Loucy (cell line): ENCODE data around the gene ALG1.

Source experiments
- H2AFZ ChIP-seq: fragments of 200-600 bp; sonication (generic); 2 replicates; pipeline ENCODE4 v1.6.0; 2016; ENCODE audit warnings: antibody characterized with exemption, mild to moderate bottlenecking, low read length, moderate library complexity
- H3F3A ChIP-seq: fragments of 200-600 bp; 2 replicates; pipeline ENCODE4 v1.6.0; 2016; ENCODE audit warnings: antibody characterized with exemption, low read depth, mild to moderate bottlenecking
- H3K27me3 ChIP-seq: fragments of 200-600 bp; sonication (generic); 2 replicates; pipeline ENCODE4 v1.6.1; 2014; ENCODE audit warnings: low read length, mild to moderate bottlenecking; ENCODE audit not compliant: insufficient read depth, poor library complexity, severe bottlenecking
- H3K36me3 ChIP-seq: fragments of 200-600 bp; sonication (generic); 2 replicates; pipeline ENCODE4 v1.6.1; 2016; ENCODE audit warnings: low read length; ENCODE audit not compliant: insufficient read depth
- H3K4me1 ChIP-seq: fragments of 200-600 bp; sonication (generic); 2 replicates; pipeline ENCODE4 v1.5.1; 2014; ENCODE audit warnings: low read length, mild to moderate bottlenecking; ENCODE audit not compliant: insufficient read depth, poor library complexity, severe bottlenecking
- H3K4me2 ChIP-seq: fragments of 200-600 bp; sonication (generic); 2 replicates; pipeline ENCODE4 v1.6.0; 2014; ENCODE audit warnings: antibody characterized with exemption, low read length, low read depth, mild to moderate bottlenecking; ENCODE audit not compliant: poor library complexity, severe bottlenecking
- H3K4me3 ChIP-seq: fragments of 200-600 bp; sonication (generic); 2 replicates; pipeline ENCODE4 v1.5.1; 2014; ENCODE audit warnings: low read length, mild to moderate bottlenecking, mixed read lengths; ENCODE audit not compliant: poor library complexity, severe bottlenecking
- H3K79me2 ChIP-seq: fragments of 200-600 bp; sonication (generic); 2 replicates; pipeline ENCODE4 v1.6.1; 2014; ENCODE audit warnings: low read length; ENCODE audit not compliant: insufficient read depth
- H3K9ac ChIP-seq: fragments of 200-600 bp; sonication (generic); 2 replicates; pipeline ENCODE4 v1.6.0; 2014; ENCODE audit warnings: mild to moderate bottlenecking, low read depth, low read length, moderate library complexity; ENCODE audit not compliant: poor library complexity, severe bottlenecking
- H3K9me2 ChIP-seq: fragments of 200-600 bp; sonication (generic); replicated peaks from 2 replicates; pipeline ENCODE4 v1.6.1; 2016; ENCODE audit warnings: low read depth, low read length, mixed read lengths
- H3K9me3 ChIP-seq: fragments of 200-600 bp; sonication (generic); 2 replicates; pipeline ENCODE4 v1.6.1; 2014; ENCODE audit warnings: mild to moderate bottlenecking, antibody characterized with exemption, low read length, low read depth; ENCODE audit not compliant: insufficient read depth
- H4K20me1 ChIP-seq: fragments of 200-600 bp; sonication (generic); 2 replicates; pipeline ENCODE4 v1.6.0; 2014; ENCODE audit warnings: antibody characterized with exemption, low read length, mild to moderate bottlenecking; ENCODE audit not compliant: insufficient read depth, poor library complexity, severe bottlenecking
- EZH2phosphoT487 ChIP-seq: fragments of 200-600 bp; IDR thresholded peaks from 2 replicates; pipeline ENCODE4 v1.6.1; 2018; ENCODE audit warnings: antibody characterized with exemption, mild to moderate bottlenecking, moderate library complexity, borderline replicate concordance
- TF ChIP-seq, protein P1 (sequence below): fragments of 200-600 bp; sonication (generic); conservative IDR thresholded peaks from 2 replicates; pipeline ENCODE4 v1.5.1; 2014; ENCODE audit warnings: mild to moderate bottlenecking, antibody characterized with exemption, low read length

Gene ALG1

DNA sequence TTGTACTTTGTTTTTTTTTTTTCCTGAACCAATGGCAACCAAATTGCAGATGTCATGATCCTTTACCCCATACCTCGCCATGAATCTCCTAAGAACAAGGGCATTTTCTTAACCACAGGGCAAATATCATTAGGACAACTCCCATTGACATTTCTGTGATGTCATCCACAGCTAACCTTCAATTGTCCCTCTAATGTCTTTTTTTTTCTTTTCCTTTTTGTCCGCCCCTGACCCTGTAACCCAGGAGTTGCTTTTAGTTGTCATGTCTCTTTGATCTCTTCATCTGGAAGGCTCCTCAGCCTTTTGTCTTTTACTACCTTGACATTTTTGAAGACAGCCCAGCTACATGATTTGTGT lies 37.5 kb upstream of the ALG1 start:
- H3K36me3 ChIP-seq, result no peaks in the 10 kb centered on the region
- H3K4me1 ChIP-seq, result no peaks in the 10 kb centered on the region
- peak overlapping the region; percentile 78 for H3K4me3 ChIP-seq

DNA sequence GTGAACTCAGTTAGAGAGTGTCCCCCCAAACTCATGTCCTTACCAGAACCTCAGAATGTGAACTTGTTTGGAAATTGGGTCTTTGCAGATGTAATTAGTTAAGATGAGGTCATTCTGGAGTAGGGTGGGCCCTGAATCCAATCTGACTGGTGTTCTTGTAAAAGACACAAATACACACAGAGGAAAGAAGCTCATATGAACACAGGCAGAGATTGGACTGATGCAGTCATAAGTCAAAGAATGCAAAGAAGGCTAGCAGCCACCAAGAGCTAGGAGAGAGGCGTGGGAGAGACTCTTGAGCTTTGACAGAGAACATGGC lies 35.8 kb upstream of the ALG1 start:
- Histone ChIP-seq H2AFZ (no peak overlapping the region), H3K9ac (no peak overlapping the region), H3K36me3 (no peaks in the 10 kb centered on the region)

More for the DNA sequence above, 37.5 kb upstream of the ALG1 start:
- Histone ChIP-seq H3K9me2 (no peaks in the 10 kb centered on the region), H3K9me3 (no peaks in the 10 kb centered on the region), H2AFZ (peak overlapping the region; percentile 96), H3F3A (no peaks in the 10 kb centered on the region), H3K9ac (peak overlapping the region; percentile 46), H3K27me3 (no peaks in the 10 kb centered on the region), H3K4me2 (peak overlapping the region; percentile 87), H3K79me2 (no peaks in the 10 kb centered on the region), H4K20me1 (no peaks in the 10 kb centered on the region)
- TF ChIP-seq, protein P1, sequence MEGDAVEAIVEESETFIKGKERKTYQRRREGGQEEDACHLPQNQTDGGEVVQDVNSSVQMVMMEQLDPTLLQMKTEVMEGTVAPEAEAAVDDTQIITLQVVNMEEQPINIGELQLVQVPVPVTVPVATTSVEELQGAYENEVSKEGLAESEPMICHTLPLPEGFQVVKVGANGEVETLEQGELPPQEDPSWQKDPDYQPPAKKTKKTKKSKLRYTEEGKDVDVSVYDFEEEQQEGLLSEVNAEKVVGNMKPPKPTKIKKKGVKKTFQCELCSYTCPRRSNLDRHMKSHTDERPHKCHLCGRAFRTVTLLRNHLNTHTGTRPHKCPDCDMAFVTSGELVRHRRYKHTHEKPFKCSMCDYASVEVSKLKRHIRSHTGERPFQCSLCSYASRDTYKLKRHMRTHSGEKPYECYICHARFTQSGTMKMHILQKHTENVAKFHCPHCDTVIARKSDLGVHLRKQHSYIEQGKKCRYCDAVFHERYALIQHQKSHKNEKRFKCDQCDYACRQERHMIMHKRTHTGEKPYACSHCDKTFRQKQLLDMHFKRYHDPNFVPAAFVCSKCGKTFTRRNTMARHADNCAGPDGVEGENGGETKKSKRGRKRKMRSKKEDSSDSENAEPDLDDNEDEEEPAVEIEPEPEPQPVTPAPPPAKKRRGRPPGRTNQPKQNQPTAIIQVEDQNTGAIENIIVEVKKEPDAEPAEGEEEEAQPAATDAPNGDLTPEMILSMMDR, result no peak
- TF ChIP-seq EZH2phosphoT487, result no peak

DNA sequence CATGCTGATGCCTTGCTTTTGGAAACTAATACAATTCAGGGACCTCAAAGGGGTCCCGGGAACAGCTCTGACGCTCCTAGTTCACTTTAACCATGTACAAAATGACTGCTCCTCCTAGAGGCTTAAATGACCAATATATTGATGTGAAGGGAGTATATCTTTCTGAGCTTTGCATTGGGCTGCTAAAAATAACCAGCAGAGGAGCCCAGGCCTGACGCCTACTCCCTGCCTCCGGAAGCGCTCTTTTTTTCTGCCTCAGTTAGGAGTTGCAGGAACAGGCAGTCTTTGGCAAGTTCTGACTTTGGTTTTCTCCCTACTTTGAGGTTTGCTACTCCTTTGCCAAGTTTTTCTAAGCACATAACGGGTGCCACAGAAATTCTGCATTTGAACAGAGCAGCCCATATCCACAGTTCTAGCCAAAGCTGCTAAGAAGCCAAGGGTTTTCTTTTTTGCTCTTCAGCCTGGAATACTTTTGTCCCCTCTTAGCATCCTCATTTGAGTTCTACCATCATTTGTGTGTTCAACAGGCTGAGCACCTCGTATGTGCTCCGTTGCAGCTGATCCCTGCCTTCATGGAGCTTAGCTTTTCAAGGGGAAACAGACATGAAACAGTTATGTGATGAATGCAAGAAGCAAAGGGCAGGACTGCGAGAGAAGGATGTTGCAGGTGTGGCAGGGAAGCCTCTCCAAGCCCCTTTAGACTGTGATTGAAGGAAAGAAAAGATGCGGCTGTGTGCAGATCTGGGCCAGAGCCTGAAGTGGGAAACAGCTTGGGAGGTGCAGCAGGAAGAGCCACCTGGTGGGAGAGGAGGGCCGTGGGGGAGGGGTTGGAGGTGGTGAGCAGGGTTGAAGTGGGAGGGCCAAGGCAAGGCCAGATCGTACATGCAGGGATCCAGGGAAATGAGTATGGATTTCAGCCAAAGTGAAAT lies 35.2 kb upstream of the ALG1 start:
- Histone ChIP-seq H3K4me2 (no peak overlapping the region), H3K9ac (no peak overlapping the region), H3K9me2 (no peaks in the 10 kb centered on the region), H3K27me3 (no peaks in the 10 kb centered on the region), H2AFZ (no peak overlapping the region), H3K4me1 (no peaks in the 10 kb centered on the region), H3K4me3 (no peak overlapping the region), H3F3A (no peaks in the 10 kb centered on the region), H3K9me3 (no peaks in the 10 kb centered on the region), H3K79me2 (no peaks in the 10 kb centered on the region), H3K36me3 (no peaks in the 10 kb centered on the region), H4K20me1 (no peaks in the 10 kb centered on the region)
- TF ChIP-seq EZH2phosphoT487, result no peak
- TF ChIP-seq, protein P1, result no peak

More for the DNA sequence above, 35.8 kb upstream of the ALG1 start:
- Histone ChIP-seq H3K9me3 (no peaks in the 10 kb centered on the region), H3K4me3 (no peak overlapping the region), H3K27me3 (no peaks in the 10 kb centered on the region), H3K4me2 (no peak overlapping the region), H3K4me1 (no peaks in the 10 kb centered on the region), H3K9me2 (no peaks in the 10 kb centered on the region), H4K20me1 (no peaks in the 10 kb centered on the region), H3F3A (no peaks in the 10 kb centered on the region), H3K79me2 (no peaks in the 10 kb centered on the region)
- TF ChIP-seq EZH2phosphoT487, result no peak
- TF ChIP-seq, protein P1, result no peak
